Measurements from ENCODE around the gene CTNNA2.

- no peak for TF ChIP-seq POLR2A (IDR thresholded peaks at IDR 0.05)
- no peak for TF ChIP-seq POLR2AphosphoS5 (IDR thresholded peaks at IDR 0.05; ENCODE audit: insufficient read depth in 1 of 2, low read depth in 1 of 2)
- TF ChIP-seq CTCF (IDR thresholded peaks at IDR 0.05): no peak
Observed at GRCh38 chr2:80030135-80030534, 517.3 kb downstream of the CTNNA2 start.

Data from vagina (tissue), 2 donors.